SK-N-SH treated with all-trans-retinoic acid at 6 μM for 48 hours (cell line): Measurements from ENCODE around the gene CHEK2.

ENCODE experiments used
- CREB5 ChIP-seq: fragments of 250-450 bp; sonication (Bioruptor Pico); IDR thresholded peaks from 2 replicates; pipeline ENCODE4 v1.5.1; 2020; ENCODE audit warnings: low read depth, mild to moderate bottlenecking, moderate library complexity
- TSHZ2 ChIP-seq: fragments of 250-450 bp; sonication (Bioruptor Pico); IDR thresholded peaks from 2 replicates; pipeline ENCODE4 v1.5.0; 2020; ENCODE audit warnings: mild to moderate bottlenecking, moderate library complexity

GRCh38 chr22:28771195-28771791 is 29.7 kb upstream of the CHEK2 start:
- TF ChIP-seq TSHZ2 (CRISPR knock-in tag) (no peak), CREB5 (no peak)
